Suprapubic skin (tissue), 4 donors: Measurements from ENCODE around the gene TRIM40. TPM values are rescaled to one million over a fixed set of nuclear protein-coding genes. Genes with fewer than 3 reads are reported as not detected.

Source experiments
- DNase-seq, 2 donors: peaks; one replicate each; pipeline ENCODE4 v3.0.0-alpha.2; 2019; ENCODE audit warnings: low spot score in 2 of 2
- H3K27ac ChIP-seq: fragments of 200-600 bp; sonication (generic); one replicate; pipeline ENCODE4 v1.5.1; 2019
- H3K27me3 ChIP-seq: fragments of 200-600 bp; sonication (generic); one replicate; pipeline ENCODE4 v1.5.1; 2019
- H3K36me3 ChIP-seq: fragments of 200-600 bp; sonication (generic); one replicate; pipeline ENCODE4 v1.5.1; 2019
- H3K4me1 ChIP-seq: fragments of 200-600 bp; sonication (generic); one replicate; pipeline ENCODE4 v1.5.1; 2019
- H3K4me3 ChIP-seq: fragments of 200-600 bp; sonication (generic); one replicate; pipeline ENCODE4 v1.5.1; 2019; ENCODE audit warnings: mild to moderate bottlenecking
- H3K9me3 ChIP-seq: fragments of 200-600 bp; sonication (generic); one replicate; pipeline ENCODE4 v1.5.1; 2019
- EP300 ChIP-seq: sonication (generic); formaldehyde crosslinking; IDR thresholded peaks from one replicate; pipeline ENCODE4 v1.6.1; 2017; ENCODE audit warnings: antibody characterized with exemption
- POLR2A ChIP-seq, 2 donors: fragments of 450-650 bp; IDR thresholded peaks; one replicate each; pipeline ENCODE4 v1.6.1; 2017; ENCODE audit warnings: antibody characterized with exemption in 2 of 2, mild to moderate bottlenecking in 2 of 2, moderate library complexity in 2 of 2
- POLR2AphosphoS5 ChIP-seq, 3 donors: sonication (generic); formaldehyde crosslinking; IDR thresholded peaks; one replicate each; pipeline ENCODE4 v1.6.1; 2017; ENCODE audit warnings: antibody characterized with exemption in 3 of 3
- WGBS: methylation state at CpG from one replicate; pipeline ENCODE4 v1.1.5; 2018; 5-methylcytosine and 5-hydroxymethylcytosine counted together
- total RNA-seq, 4 donors: library from RNA; depleted of rRNA; stranded (reverse); fragments of >200 nt; gene quantifications; one replicate each; pipeline ENCODE4 v1.1.0, GENCODE V29; 2016
- TF ChIP-seq, protein P1 (sequence below), 2 donors: fragments of 200-600 bp in 1 of 2; fragments of 450-650 bp in 1 of 2; sonication (generic) in 1 of 2; IDR thresholded peaks; one replicate each; pipeline ENCODE4 v1.5.1; 2016 to 2019; ENCODE audit warnings: antibody characterized with exemption in 2 of 2, mild to moderate bottlenecking in 1 of 2, moderate library complexity in 1 of 2

The TRIM40 gene
- total RNA-seq, 4 donors from 2014 or later: not detected

DNA sequence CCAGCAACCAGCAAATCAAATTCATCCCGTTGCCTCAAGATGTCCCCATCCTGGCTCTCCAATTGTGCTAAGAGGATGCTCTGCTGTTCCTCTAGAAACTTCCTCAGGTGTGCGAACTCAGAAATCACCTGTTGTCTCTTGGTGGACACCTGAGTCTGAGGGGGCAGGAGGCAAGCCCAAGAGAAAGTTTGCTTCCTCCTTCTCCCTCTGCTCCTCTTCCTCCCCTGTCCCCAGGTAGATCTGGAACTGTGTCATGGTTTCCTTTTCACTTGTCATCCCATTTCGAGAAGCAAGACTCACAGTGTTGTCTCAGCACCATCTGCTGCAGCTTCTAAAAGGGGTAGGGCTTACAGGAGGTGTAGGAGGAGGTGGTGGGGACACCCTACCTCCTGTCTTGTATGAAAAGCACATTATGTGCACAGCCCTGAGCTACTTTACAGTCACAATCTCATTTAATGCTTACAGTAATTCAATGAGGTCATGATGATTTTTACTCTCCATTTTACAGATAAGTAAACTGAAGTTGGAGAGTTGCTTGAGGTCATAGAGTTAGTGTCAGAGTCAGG, 22.6 kb downstream of the TRIM40 start:
- Histone ChIP-seq H3K4me3 (no peak overlapping the region), H3K4me1 (peaks cover 8% of the 10 kb centered on the region), H3K36me3 (no peaks in the 10 kb centered on the region), H3K27me3 (peaks cover 3% of the 10 kb centered on the region), H3K9me3 (no peaks in the 10 kb centered on the region), H3K27ac (no peak overlapping the region)
- 70% methylated on average over 3 of the region's 3 CpGs for WGBS
- DNase-seq: no peak
- TF ChIP-seq, protein P1, sequence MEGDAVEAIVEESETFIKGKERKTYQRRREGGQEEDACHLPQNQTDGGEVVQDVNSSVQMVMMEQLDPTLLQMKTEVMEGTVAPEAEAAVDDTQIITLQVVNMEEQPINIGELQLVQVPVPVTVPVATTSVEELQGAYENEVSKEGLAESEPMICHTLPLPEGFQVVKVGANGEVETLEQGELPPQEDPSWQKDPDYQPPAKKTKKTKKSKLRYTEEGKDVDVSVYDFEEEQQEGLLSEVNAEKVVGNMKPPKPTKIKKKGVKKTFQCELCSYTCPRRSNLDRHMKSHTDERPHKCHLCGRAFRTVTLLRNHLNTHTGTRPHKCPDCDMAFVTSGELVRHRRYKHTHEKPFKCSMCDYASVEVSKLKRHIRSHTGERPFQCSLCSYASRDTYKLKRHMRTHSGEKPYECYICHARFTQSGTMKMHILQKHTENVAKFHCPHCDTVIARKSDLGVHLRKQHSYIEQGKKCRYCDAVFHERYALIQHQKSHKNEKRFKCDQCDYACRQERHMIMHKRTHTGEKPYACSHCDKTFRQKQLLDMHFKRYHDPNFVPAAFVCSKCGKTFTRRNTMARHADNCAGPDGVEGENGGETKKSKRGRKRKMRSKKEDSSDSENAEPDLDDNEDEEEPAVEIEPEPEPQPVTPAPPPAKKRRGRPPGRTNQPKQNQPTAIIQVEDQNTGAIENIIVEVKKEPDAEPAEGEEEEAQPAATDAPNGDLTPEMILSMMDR (IDR thresholded peaks at IDR 0.05): no peak
- TF ChIP-seq POLR2AphosphoS5 (IDR thresholded peaks at IDR 0.05) (no peak), POLR2A (IDR thresholded peaks at IDR 0.05) (no peak), EP300 (no peak)

GRCh38 chr6:30160008-30160784, 24.3 kb downstream of the TRIM40 start:
- WGBS: 81% methylated on average over 11 of the region's 17 CpGs
- H3K36me3 ChIP-seq: no peaks in the 10 kb centered on the region
- H3K9me3 ChIP-seq: no peaks in the 10 kb centered on the region
- peaks cover 6% of the 10 kb centered on the region for H3K27me3 ChIP-seq
- H3K4me1 ChIP-seq: peaks cover 4% of the 10 kb centered on the region
- no peak overlapping the region for H3K27ac ChIP-seq
- DNase-seq: no peak
- no peak overlapping the region for H3K4me3 ChIP-seq
- TF ChIP-seq, protein P1 (IDR thresholded peaks at IDR 0.05): no peak
- no peak for TF ChIP-seq POLR2A (IDR thresholded peaks at IDR 0.05)
- no peak for TF ChIP-seq POLR2AphosphoS5 (IDR thresholded peaks at IDR 0.05)
- no peak for TF ChIP-seq EP300

DNA sequence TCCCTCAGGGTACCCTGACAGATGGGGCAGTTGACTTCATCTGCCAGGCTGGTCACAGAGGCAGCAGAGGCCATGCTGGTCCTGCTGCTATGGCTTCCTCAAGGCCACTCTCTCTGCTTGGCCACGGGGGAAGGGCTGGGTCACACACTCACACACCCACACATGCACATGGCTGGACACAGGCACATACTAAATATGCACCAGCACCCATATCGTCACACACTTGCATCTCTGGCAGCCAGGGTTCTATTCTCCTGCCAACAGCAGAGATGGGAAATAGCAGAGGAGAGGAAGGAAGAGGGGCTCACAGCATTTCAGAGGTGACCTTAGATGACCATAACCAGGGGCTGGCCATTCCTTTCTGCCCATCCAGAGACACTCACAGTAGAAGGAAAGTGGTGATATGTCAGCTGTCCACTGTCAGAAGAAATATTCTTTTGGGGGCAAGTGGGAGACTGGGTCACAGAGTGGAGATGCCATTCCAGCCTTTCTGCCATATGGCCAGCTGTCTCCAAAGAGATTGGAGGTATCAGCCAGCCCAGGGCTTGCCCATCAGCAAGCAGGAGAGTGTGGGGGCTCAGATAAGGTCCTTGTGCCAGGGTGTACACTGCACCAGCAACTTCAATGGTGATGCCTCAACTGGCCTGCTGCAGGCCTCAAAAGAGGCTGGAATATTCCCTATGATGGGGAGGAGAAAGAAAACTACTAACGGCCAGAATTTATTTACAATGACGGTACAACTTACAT, 25.0 kb downstream of the TRIM40 start, which contains the start of gene TRIM10:
Gene TRIM10, minus strand, starts transcription at position 427 of the 747 bp plus-strand sequence. Its CDS starts 353 bp downstream, at position 74.
- H3K9me3 ChIP-seq: no peaks in the 10 kb centered on the region
- peaks cover under 1% of the 10 kb centered on the region for H3K4me1 ChIP-seq
- TF ChIP-seq POLR2A (IDR thresholded peaks at IDR 0.05) (no peak), EP300 (no peak)
- TF ChIP-seq, protein P1 (IDR thresholded peaks at IDR 0.05): no peak
- H3K4me3 ChIP-seq: no peak within 1 kb of the TSS
- H3K27me3 ChIP-seq: peaks cover 6% of the 10 kb centered on the region
- H3K36me3 ChIP-seq: no peaks in the 10 kb centered on the region
- 82% methylated on average over 3 of the region's 4 CpGs for WGBS
- no peak for DNase-seq
- H3K27ac ChIP-seq: no peak within 1 kb of the TSS

DNA sequence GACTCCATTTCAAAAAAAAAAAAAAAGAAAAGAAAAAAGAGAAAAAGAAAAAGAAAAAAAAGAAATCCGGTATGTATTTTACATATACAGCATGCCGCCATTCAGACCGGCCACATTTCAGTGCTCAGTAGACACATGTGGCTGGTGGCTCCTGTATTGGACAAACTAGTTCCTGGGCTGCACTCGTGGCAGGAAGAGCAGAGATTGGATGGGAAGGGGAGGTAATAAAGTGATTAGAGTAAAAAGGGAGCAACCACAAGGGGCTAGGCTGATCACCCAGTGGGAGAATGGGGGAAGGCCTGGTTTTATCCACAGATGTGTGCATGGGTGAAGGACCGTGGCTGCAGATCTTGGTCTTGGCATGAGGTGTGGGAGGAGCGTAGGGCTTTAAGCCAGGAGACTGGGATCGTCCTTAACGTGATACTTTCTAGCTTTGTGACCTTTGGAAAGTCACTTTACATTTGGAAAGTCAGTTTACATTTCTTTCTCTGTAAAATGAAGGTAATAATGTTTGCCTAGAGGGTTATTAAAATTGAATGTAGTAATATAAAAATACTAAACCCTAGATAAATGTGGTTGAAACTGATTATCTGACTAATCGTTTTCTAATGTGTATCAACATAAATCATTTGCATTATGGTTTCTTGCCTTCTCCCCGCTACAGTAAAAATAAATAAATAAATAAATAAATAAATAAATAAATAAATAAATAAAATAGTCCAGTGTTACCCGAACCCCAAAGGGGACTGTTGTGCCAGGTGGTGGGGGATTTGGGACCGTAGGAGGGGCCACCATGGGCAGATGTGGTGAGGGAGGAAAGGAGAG, 26.5 kb downstream of the TRIM40 start:
- Histone ChIP-seq H3K4me1 (no peaks in the 10 kb centered on the region), H3K36me3 (no peaks in the 10 kb centered on the region), H3K4me3 (no peak overlapping the region), H3K27ac (no peak overlapping the region), H3K9me3 (no peaks in the 10 kb centered on the region), H3K27me3 (peaks cover 15% of the 10 kb centered on the region)
- TF ChIP-seq EP300 (no peak), POLR2AphosphoS5 (IDR thresholded peaks at IDR 0.05) (no peak), POLR2A (IDR thresholded peaks at IDR 0.05) (no peak)
- TF ChIP-seq, protein P1 (IDR thresholded peaks at IDR 0.05): no peak
- 68% methylated on average over 12 of the region's 12 CpGs for WGBS
- DNase-seq: no peak
